Activated naive CD4-positive, alpha-beta T cell treated with anti-CD3 and anti-CD28 coated beads, Interleukin-2, amount 50 U/mL, for 16 hours (primary cell): ENCODE results near the gene SMIM30.

Experiments used
- DNase-seq: peaks from one replicate; pipeline ENCODE4 v3.0.0-alpha.2; 2020

The SMIM30 gene

GRCh38 chr7:113099284-113099919 is 19.0 kb downstream of the SMIM30 start:
- no peak for DNase-seq

- DNase-seq: no peak
Measured at GRCh38 chr7:113094517-113095249, 23.7 kb downstream of the SMIM30 start.

GRCh38 chr7:113093561-113093960 is 24.8 kb downstream of the SMIM30 start:
- DNase-seq: no peak

- no peak for DNase-seq
Measured at GRCh38 chr7:113092762-113093161, 25.6 kb downstream of the SMIM30 start.

- no peak for DNase-seq
Measured at GRCh38 chr7:113087071-113087998, 31.0 kb downstream of the SMIM30 start.

GRCh38 chr7:113086431-113086888 is 31.9 kb downstream of the SMIM30 start, which contains the start of gene GPR85:
TSS of gene GPR85 (minus strand) at chr7:113086827. CDS start at chr7:113084721, 2,106 bp downstream.
- peak; percentile 31 for DNase-seq

- DNase-seq: no peak
Measured at GRCh38 chr7:113085781-113086390, 32.5 kb downstream of the SMIM30 start.

- DNase-seq: no peak
Measured at GRCh38 chr7:113084496-113085172, 33.7 kb downstream of the SMIM30 start.

- DNase-seq: no peak
Measured at GRCh38 chr7:113083816-113084495, 34.4 kb downstream of the SMIM30 start.

GRCh38 chr7:113083132-113083815 is 35.1 kb downstream of the SMIM30 start:
- no peak for DNase-seq

GRCh38 chr7:113078331-113078730 is 40.0 kb downstream of the SMIM30 start:
- no peak for DNase-seq

GRCh38 chr7:113076703-113077102 is 41.7 kb downstream of the SMIM30 start:
- DNase-seq: no peak

GRCh38 chr7:113071465-113071864 is 46.9 kb downstream of the SMIM30 start:
- no peak for DNase-seq
